ENCODE measurements around the gene PCDHGA6.
"Not testable (repeated sequence)": the region's sequence is repeated elsewhere in the genome, so short reads cannot be mapped to it uniquely, and the experiment has no call there.

Gene PCDHGA6

GRCh38 chr5:141394401-141395187, 20.9 kb downstream of the PCDHGA6 start:
- DNase-seq = not testable (repeated sequence)

DNA sequence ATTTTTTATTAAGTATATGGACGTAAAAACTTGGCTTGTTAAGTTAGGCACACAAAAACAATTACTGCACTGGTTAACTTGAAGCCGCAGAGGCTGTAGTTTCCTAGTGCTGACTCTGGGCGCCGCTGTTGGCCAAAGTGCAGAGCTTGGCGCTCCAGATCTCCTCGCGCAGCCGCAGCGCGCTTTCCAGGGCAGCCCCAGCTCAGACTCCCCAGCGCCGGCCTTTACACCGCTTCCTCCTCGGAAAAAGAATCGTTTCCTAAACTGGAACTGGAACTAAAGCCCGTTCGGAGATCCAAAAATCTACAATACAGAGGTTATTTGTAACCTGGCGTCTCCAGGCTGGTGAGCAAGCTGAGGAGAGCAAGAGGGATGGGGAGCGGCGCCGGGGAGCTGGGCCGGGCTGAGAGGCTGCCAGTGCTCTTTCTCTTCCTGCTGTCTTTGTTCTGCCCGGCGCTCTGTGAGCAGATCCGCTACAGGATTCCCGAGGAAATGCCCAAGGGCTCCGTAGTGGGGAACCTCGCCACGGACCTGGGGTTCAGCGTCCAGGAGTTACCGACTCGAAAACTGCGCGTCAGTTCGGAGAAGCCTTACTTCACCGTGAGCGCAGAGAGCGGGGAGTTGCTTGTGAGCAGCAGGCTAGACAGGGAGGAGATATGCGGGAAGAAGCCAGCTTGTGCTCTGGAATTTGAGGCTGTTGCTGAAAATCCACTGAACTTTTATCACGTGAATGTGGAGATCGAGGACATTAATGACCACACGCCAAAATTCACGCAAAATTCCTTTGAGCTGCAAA, 24.3 kb downstream of the PCDHGA6 start, which contains the start of gene PCDHGB5:
TSS of gene PCDHGB5 (plus strand) at position 192 of the 796 bp plus-strand sequence. CDS start at position 373, 181 bp downstream.
- not testable (repeated sequence) for DNase-seq

DNA sequence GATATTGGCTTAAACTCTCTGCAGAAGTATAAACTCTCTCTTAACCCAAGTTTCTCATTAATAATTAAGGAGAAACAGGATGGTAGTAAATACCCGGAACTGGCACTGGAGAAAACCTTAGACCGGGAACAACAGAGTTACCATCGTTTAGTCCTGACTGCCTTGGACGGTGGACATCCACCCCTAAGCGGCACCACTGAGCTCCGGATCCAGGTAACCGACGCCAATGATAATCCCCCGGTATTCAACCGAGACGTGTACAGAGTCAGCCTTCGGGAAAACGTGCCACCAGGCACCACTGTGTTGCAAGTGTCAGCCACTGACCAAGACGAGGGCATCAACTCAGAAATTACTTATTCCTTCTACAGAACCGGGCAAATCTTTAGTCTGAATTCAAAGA, 24.9 kb downstream of the PCDHGA6 start:
- no peak for DNase-seq

GRCh38 chr5:141399555-141400258, 26.0 kb downstream of the PCDHGA6 start:
- no peak for DNase-seq

- no peak for DNase-seq
Observed at GRCh38 chr5:141402553-141403243, 29.0 kb downstream of the PCDHGA6 start, which contains the start of gene PCDHGA9. TSS of gene PCDHGA9 (plus strand) at chr5:141402778. CDS start at chr5:141402953, 175 bp downstream.

DNA sequence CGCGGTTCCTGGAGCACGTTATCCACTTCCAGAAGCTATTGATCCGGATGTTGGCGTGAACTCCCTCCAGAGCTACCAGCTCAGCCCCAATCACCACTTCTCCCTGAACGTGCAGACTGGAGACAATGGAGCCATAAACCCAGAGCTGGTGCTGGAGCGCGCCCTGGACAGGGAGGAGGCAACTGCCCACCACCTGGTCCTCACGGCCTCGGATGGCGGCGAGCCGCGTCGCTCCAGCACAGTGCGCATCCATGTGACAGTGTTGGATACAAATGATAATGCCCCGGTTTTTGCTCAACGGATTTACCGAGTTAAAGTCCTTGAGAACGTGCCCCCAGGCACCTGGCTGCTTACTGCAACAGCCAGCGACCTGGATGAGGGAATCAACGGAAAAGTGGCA, 29.7 kb downstream of the PCDHGA6 start:
- no peak for DNase-seq

GRCh38 chr5:141407790-141408505, 34.3 kb downstream of the PCDHGA6 start, which contains the start of gene PCDHGB6:
TSS of gene PCDHGB6 (plus strand) at chr5:141408021. CDS start at chr5:141408203, 182 bp downstream.
- not testable (repeated sequence) for DNase-seq

- DNase-seq = no peak
Observed at GRCh38 chr5:141409598-141410306, 36.1 kb downstream of the PCDHGA6 start.

DNA sequence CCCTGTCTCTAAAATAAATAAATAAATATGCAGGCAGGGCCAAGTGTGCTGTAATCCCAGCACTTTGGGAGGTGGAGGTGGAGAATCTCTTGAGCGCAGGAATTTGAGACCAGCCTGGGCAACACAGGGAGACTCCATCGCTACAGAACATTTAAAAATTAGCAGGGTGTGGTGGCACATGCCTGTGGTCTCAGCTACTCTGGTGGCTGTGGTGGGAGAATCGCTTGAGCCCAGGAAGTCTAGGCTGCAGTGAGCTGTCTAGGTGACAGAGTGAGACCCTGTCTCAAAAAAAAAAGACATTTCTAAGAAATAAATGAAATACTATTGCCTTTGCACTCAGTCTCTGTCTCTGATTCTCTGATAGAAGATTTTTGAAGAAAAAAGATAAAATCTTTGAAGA, 37.9 kb downstream of the PCDHGA6 start:
- no peak for DNase-seq

DNA sequence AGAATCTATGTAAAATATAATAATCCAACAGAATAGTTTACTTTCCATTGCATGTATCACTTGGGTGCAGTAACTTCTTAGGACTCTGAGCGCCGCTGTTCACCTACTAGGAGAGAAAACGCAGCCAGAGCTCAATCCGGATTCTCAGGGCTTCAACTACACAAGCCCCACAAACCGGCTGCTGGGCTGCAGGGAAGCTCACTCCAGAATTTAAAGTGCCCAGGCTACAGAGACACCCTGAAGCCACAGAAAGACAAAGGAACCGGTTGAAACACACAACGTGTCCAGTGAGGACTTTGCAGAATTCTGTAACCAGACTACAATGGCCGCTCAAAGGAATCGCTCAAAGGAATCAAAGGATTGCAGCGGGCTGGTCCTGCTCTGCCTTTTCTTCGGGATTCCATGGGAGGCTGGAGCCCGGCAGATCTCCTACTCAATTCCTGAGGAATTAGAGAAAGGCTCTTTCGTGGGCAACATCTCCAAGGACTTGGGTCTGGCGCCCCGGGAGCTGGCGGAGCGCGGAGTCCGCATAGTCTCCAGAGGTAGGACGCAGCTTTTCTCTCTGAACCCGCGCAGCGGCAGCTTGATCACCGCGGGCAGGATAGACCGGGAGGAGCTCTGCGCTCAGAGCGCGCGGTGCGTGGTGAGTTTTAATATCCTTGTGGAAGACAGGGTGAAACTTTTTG, 39.3 kb downstream of the PCDHGA6 start, which contains the start of gene PCDHGA10:
TSS of gene PCDHGA10 (plus strand) at position 134 of the 686 bp plus-strand sequence. CDS start at position 323, 189 bp downstream.
- DNase-seq = peak; percentile 41

DNA sequence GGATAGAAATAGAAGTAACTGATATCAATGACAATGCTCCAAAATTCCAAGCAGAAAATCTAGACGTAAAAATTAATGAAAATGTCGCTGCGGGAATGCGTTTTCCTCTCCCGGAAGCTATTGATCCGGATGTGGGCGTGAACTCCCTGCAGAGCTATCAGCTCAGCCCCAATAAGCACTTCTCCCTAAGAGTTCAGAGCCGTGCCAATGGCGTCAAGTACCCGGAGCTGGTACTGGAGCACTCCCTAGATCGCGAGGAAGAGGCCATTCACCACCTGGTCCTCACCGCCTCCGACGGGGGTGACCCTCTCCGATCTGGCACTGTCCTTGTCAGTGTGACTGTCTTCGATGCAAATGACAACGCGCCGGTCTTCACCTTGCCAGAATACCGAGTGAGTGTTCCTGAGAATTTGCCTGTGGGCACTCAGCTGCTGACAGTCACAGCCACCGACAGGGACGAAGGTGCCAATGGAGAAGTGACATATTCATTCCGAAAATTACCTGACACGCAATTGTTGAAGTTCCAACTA, 39.9 kb downstream of the PCDHGA6 start:
- DNase-seq = no peak

DNA sequence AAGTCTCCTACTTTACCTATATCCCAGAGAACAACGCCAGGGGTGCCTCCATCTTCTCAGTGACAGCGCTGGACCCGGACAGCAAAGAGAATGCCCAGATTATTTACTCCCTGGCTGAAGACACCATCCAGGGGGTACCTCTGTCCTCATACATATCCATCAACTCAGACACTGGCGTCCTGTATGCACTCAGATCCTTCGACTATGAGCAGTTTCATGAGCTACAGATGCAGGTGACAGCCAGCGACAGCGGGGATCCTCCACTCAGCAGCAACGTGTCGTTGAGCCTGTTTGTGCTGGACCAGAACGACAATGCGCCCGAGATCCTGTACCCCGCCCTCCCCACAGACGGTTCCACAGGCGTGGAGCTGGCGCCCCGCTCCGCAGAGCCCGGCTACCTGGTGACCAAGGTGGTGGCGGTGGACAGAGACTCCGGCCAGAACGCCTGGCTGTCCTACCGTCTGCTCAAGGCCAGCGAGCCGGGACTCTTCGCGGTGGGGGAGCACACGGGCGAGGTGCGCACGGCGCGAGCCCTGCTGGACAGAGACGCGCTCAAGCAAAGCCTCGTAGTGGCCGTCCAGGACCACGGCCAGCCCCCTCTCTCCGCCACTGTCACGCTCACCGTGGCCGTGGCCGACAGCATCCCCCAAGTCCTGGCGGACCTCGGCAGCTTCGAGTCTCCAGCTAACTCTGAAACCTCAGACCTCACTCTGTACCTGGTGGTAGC, 41.0 kb downstream of the PCDHGA6 start:
- DNase-seq = not testable (repeated sequence)

DNA sequence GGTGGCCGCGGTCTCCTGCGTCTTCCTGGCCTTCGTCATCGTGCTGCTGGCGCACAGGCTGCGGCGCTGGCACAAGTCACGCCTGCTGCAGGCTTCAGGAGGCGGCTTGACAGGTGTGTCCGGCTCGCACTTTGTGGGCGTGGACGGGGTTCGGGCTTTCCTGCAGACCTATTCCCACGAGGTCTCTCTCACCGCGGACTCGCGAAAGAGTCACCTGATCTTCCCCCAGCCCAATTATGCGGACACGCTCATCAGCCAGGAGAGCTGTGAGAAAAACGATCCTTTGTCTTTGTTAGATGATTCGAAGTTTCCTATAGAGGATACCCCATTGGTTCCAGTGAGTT, 41.6 kb downstream of the PCDHGA6 start:
- DNase-seq = not testable (repeated sequence)

DNA sequence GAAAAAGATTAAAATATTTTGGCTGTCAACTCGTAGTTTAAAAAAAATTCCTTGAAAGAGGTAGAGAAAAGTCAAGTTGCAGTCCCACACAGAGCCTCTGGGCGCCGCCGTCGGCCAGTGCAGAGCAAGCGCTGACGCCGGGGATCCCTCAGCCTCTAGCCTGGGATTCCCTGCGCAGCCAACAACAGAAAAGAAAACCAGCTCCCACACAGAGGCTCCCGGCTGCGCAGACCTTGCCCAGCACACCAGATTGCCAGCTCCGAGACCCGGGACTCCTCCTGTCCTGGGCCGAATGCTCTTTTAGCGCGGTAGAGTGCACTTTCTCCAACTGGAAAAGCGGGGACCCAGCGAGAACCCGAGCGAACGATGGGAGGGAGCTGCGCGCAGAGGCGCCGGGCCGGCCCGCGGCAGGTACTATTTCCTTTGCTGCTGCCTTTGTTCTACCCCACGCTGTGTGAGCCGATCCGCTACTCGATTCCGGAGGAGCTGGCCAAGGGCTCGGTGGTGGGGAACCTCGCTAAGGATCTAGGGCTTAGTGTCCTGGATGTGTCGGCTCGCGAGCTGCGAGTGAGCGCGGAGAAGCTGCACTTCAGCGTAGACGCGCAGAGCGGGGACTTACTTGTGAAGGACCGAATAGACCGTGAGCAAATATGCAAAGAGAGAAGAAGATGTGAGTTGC, 43.9 kb downstream of the PCDHGA6 start, which contains the start of gene PCDHGB7:
TSS of gene PCDHGB7 (plus strand) at position 184 of the 679 bp plus-strand sequence. CDS start at position 367, 183 bp downstream.
- DNase-seq = not testable (repeated sequence)

- no peak for DNase-seq
Observed at GRCh38 chr5:141419074-141419880, 45.6 kb downstream of the PCDHGA6 start.

- no peak for DNase-seq
Observed at GRCh38 chr5:141420855-141421488, 47.3 kb downstream of the PCDHGA6 start, which contains the start of gene PCDHGA11. TSS of gene PCDHGA11 (plus strand) at chr5:141421051. CDS start at chr5:141421228, 177 bp downstream.

- DNase-seq = no peak
Observed at GRCh38 chr5:141421489-141421855, 47.8 kb downstream of the PCDHGA6 start.

Measured in activated gamma-delta T cell treated with Interleukin-2 at 50 U/mL for 16 hours (primary cell).